ENCODE data around the gene LIF. TPM values are rescaled to one million over a fixed set of nuclear protein-coding genes. Genes with fewer than 3 reads are reported as not detected.
A peak's percentile ranks its signal among the peaks of the same experiment; 100 is the strongest.

Gene LIF
- total RNA-seq, 2 experiments from 2014 or later: 160 to 161 TPM

GRCh38 chr22:30221121-30221992 is 25.2 kb downstream of the LIF start:
- Mint-ChIP-seq H3K27ac (peak overlapping the region; percentile 86), H3K4me3 (peak overlapping the region; percentile 28), H3K9me3 (no peaks in the 10 kb centered on the region), H3K27me3 (no peaks in the 10 kb centered on the region), H3K4me1 (ENCODE audit: low read depth) (peaks cover 60% of the 10 kb centered on the region), H3K36me3 (ENCODE audit: low read depth) (no peaks in the 10 kb centered on the region)
- no peak for TF ChIP-seq CTCF (IDR thresholded peaks at IDR 0.05)
- intact Hi-C loops (cut with micrococcal nuclease): no loop called here
- peak; percentile 91 for DNase-seq
- POLR2A ChIA-PET: interaction anchor here (0.6 to 1.9 kb wide), 7 partner anchors 12 to 113 kb away, joined by 3 to 11 read pairs (median 4); no protein-coding TSS in a partner anchor
- peak; percentile 87 for ATAC-seq
- CTCF ChIA-PET: interaction anchor here (1.2 to 1.8 kb wide), 4 partner anchors 16 to 113 kb away, joined by 3 to 6 read pairs (median 4); no protein-coding TSS in a partner anchor

- no peak for TF ChIP-seq CTCF (IDR thresholded peaks at IDR 0.05)
- H3K9me3 Mint-ChIP-seq: no peaks in the 10 kb centered on the region
- DNase-seq: no peak
- POLR2A ChIA-PET: interaction anchor here (1.1 to 1.7 kb wide), 3 partner anchors 14 to 112 kb away, joined by 4 to 5 read pairs (median 4); no protein-coding TSS in a partner anchor
- no peaks in the 10 kb centered on the region for H3K27me3 Mint-ChIP-seq
- H3K27ac Mint-ChIP-seq: peak overlapping the region; percentile 86
- ATAC-seq: no peak
- intact Hi-C loops (cut with micrococcal nuclease): no loop called here
- peaks cover 54% of the 10 kb centered on the region for H3K4me1 Mint-ChIP-seq (ENCODE audit: low read depth)
- CTCF ChIA-PET: interaction anchor here (0.6 to 1.8 kb wide), 5 partner anchors 15 to 129 kb away, joined by 3 to 6 read pairs (median 3); no protein-coding TSS in a partner anchor
- peak overlapping the region; percentile 28 for H3K4me3 Mint-ChIP-seq
- no peaks in the 10 kb centered on the region for H3K36me3 Mint-ChIP-seq (ENCODE audit: low read depth)
Observed at GRCh38 chr22:30220338-30221012, 26.1 kb downstream of the LIF start.

- ChIA-PET POLR2A (interaction anchor here (1.1 to 1.7 kb wide), 2 partner anchors 71 to 112 kb away, joined by 4 to 5 read pairs; no protein-coding TSS in a partner anchor), CTCF (interaction anchor here (0.6 to 1.8 kb wide), 3 partner anchors 29 to 112 kb away, joined by 3 to 6 read pairs (median 4); no protein-coding TSS in a partner anchor)
- no peak overlapping the region for H3K4me3 Mint-ChIP-seq
- TF ChIP-seq CTCF (IDR thresholded peaks at IDR 0.05): no peak
- peaks cover 52% of the 10 kb centered on the region for H3K4me1 Mint-ChIP-seq (ENCODE audit: low read depth)
- DNase-seq (no peak), ATAC-seq (no peak)
- intact Hi-C loops (cut with micrococcal nuclease): no loop called here
- H3K9me3 Mint-ChIP-seq: no peaks in the 10 kb centered on the region
- H3K27ac Mint-ChIP-seq: peak overlapping the region; percentile 86
- H3K36me3 Mint-ChIP-seq (ENCODE audit: low read depth): no peaks in the 10 kb centered on the region
- no peaks in the 10 kb centered on the region for H3K27me3 Mint-ChIP-seq
Observed at GRCh38 chr22:30219668-30220278, 26.8 kb downstream of the LIF start.

GRCh38 chr22:30219049-30219654 is 27.4 kb downstream of the LIF start:
- intact Hi-C loops (cut with micrococcal nuclease): no loop called here
- no peaks in the 10 kb centered on the region for H3K27me3 Mint-ChIP-seq
- no peak for ATAC-seq
- H3K27ac Mint-ChIP-seq: no peak overlapping the region
- H3K36me3 Mint-ChIP-seq (ENCODE audit: low read depth): no peaks in the 10 kb centered on the region
- DNase-seq: no peak
- ChIA-PET CTCF (no interaction called here), POLR2A (interaction anchor here (1.2 kb wide), 1 partner anchor 10 kb away, joined by 3 read pairs; no protein-coding TSS in a partner anchor)
- no peak for TF ChIP-seq CTCF (IDR thresholded peaks at IDR 0.05)
- H3K4me1 Mint-ChIP-seq (ENCODE audit: low read depth): peaks cover 54% of the 10 kb centered on the region
- no peak overlapping the region for H3K4me3 Mint-ChIP-seq
- no peaks in the 10 kb centered on the region for H3K9me3 Mint-ChIP-seq
